ENCODE measurements around the gene PSORS1C1.

Gene PSORS1C1

DNA sequence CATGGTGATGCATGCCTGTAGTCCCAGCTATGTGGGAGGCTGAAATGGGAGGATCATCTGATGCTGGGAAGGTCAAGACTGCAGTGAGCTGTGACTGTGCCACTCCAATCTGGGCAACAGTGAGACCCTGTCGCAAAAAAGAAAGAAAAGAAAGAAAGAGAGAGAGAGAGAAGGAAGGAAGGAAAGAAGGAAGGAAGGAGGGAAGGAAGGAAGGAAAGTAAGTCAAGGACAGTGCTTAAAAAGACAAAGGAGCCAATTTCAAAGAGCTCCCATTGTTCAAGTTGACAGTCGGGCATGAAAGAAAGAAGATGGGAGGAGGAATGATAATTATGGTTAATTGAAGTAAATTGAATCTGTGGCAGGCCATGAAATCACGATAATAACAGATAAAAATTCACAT, 18.4 kb upstream of the PSORS1C1 start:
- 67 to 93% methylated on average over 1 to 2 of the region's 3 CpGs for WGBS, 2 experiments (ENCODE audit: insufficient coverage in 2 of 2)
- H3K4me3 ChIP-seq (ENCODE audit: extremely low read depth, insufficient read depth, low read length, poor library complexity, severe bottlenecking), result no peak overlapping the region
- H3K9me3 ChIP-seq (ENCODE audit: control insufficient read depth, low read length), result no peaks in the 10 kb centered on the region
- no peak overlapping the region for H3K27ac ChIP-seq (ENCODE audit: low read depth, low read length, severe bottlenecking)
- peaks cover 14% of the 10 kb centered on the region for H3K4me1 ChIP-seq (ENCODE audit: control insufficient read depth, insufficient read depth, low read length, poor library complexity, severe bottlenecking)
- no peaks in the 10 kb centered on the region for H3K36me3 ChIP-seq (ENCODE audit: control insufficient read depth, insufficient read depth, low read length)

GRCh38 chr6:31096656-31097055, 17.9 kb upstream of the PSORS1C1 start:
- Histone ChIP-seq H3K9me3 (ENCODE audit: control insufficient read depth, low read length) (no peaks in the 10 kb centered on the region), H3K27ac (ENCODE audit: low read depth, low read length, severe bottlenecking) (no peak overlapping the region), H3K36me3 (ENCODE audit: control insufficient read depth, insufficient read depth, low read length) (no peaks in the 10 kb centered on the region), H3K4me1 (ENCODE audit: control insufficient read depth, insufficient read depth, low read length, poor library complexity, severe bottlenecking) (peaks cover 14% of the 10 kb centered on the region), H3K4me3 (ENCODE audit: extremely low read depth, insufficient read depth, low read length, poor library complexity, severe bottlenecking) (no peak overlapping the region)
- WGBS, 2 experiments (ENCODE audit: insufficient coverage in 2 of 2), result 95% methylated on average over 4 of the region's 5 CpGs

- Histone ChIP-seq H3K36me3 (ENCODE audit: control insufficient read depth, insufficient read depth, low read length) (no peaks in the 10 kb centered on the region), H3K4me3 (ENCODE audit: extremely low read depth, insufficient read depth, low read length, poor library complexity, severe bottlenecking) (no peak overlapping the region), H3K9me3 (ENCODE audit: control insufficient read depth, low read length) (no peaks in the 10 kb centered on the region), H3K4me1 (ENCODE audit: control insufficient read depth, insufficient read depth, low read length, poor library complexity, severe bottlenecking) (peaks cover 7% of the 10 kb centered on the region), H3K27ac (ENCODE audit: low read depth, low read length, severe bottlenecking) (no peak overlapping the region)
- WGBS, 2 experiments (ENCODE audit: insufficient coverage in 2 of 2), result no CpG with 5 or more reads among the region's 4 CpGs
Observed at GRCh38 chr6:31098449-31098938, 16.1 kb upstream of the PSORS1C1 start.

GRCh38 chr6:31103136-31103535, 11.5 kb upstream of the PSORS1C1 start:
- Histone ChIP-seq H3K4me1 (ENCODE audit: control insufficient read depth, insufficient read depth, low read length, poor library complexity, severe bottlenecking) (no peaks in the 10 kb centered on the region), H3K36me3 (ENCODE audit: control insufficient read depth, insufficient read depth, low read length) (no peaks in the 10 kb centered on the region), H3K4me3 (ENCODE audit: extremely low read depth, insufficient read depth, low read length, poor library complexity, severe bottlenecking) (no peak overlapping the region), H3K27ac (ENCODE audit: low read depth, low read length, severe bottlenecking) (no peak overlapping the region), H3K9me3 (ENCODE audit: control insufficient read depth, low read length) (no peaks in the 10 kb centered on the region)
- 94% methylated on average over 2 of the region's 2 CpGs; no CpG with 5 or more reads in 1 of the 2 experiments for WGBS, 2 experiments (ENCODE audit: insufficient coverage in 2 of 2)

- no peak overlapping the region for H3K27ac ChIP-seq (ENCODE audit: low read depth, low read length, severe bottlenecking)
- no peak overlapping the region for H3K4me3 ChIP-seq (ENCODE audit: extremely low read depth, insufficient read depth, low read length, poor library complexity, severe bottlenecking)
- 74 to 100% methylated on average over 1 to 3 of the region's 4 CpGs for WGBS, 2 experiments (ENCODE audit: insufficient coverage in 2 of 2)
- no peaks in the 10 kb centered on the region for H3K4me1 ChIP-seq (ENCODE audit: control insufficient read depth, insufficient read depth, low read length, poor library complexity, severe bottlenecking)
- H3K9me3 ChIP-seq (ENCODE audit: control insufficient read depth, low read length), result no peaks in the 10 kb centered on the region
- no peaks in the 10 kb centered on the region for H3K36me3 ChIP-seq (ENCODE audit: control insufficient read depth, insufficient read depth, low read length)
Observed at GRCh38 chr6:31107052-31107451, 7.5 kb upstream of the PSORS1C1 start.

DNA sequence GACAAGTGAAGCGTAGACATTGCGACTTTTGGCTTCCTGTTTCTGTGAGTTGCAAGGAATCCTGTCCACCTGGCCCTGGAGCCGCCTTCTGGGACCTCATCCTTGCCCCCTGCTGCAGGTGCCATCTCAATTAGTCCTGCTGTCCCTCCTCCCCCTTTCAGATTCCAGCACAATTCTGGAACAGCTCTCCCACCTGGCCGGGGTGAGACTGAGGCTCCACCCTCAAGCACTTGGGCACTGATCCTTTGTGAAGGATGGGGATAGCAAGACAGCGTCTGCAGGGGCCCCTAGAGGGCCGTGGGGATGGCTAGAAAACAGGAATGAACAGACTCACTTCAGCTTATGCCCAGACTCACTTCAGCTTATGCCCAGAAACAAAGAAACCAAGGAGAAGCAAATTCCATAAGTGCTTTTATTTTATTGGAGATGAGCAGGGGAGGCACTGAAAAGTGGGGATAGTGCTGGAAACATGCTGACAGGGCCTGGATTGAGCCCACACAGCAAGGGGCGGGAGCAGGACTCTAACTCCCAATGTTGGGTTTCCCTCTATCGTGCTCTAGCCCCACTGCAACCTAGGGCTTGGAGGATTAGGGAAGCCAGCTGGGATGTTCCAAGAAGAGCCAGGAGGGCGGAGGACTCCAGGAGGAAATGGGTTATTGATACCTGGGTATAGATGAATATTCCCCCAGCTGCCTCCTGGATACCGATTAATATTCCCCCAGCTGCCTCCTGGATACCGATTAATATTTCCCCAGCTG, 3.6 kb upstream of the PSORS1C1 start:
- Histone ChIP-seq H3K36me3 (ENCODE audit: control insufficient read depth, insufficient read depth, low read length) (no peaks in the 10 kb centered on the region), H3K4me3 (ENCODE audit: extremely low read depth, insufficient read depth, low read length, poor library complexity, severe bottlenecking) (no peak overlapping the region), H3K4me1 (ENCODE audit: control insufficient read depth, insufficient read depth, low read length, poor library complexity, severe bottlenecking) (peaks cover 31% of the 10 kb centered on the region), H3K27ac (ENCODE audit: low read depth, low read length, severe bottlenecking) (no peak overlapping the region), H3K9me3 (ENCODE audit: control insufficient read depth, low read length) (no peaks in the 10 kb centered on the region)
- WGBS, 2 experiments (ENCODE audit: insufficient coverage in 2 of 2), result 76 to 80% methylated on average over 5 to 7 of the region's 11 CpGs

GRCh38 chr6:31111712-31112111, 2.9 kb upstream of the PSORS1C1 start:
- WGBS, 2 experiments (ENCODE audit: insufficient coverage in 2 of 2), result 92% methylated on average over 12 to 13 of the region's 13 CpGs
- no peaks in the 10 kb centered on the region for H3K9me3 ChIP-seq (ENCODE audit: control insufficient read depth, low read length)
- no peaks in the 10 kb centered on the region for H3K36me3 ChIP-seq (ENCODE audit: control insufficient read depth, insufficient read depth, low read length)
- no peak overlapping the region for H3K27ac ChIP-seq (ENCODE audit: low read depth, low read length, severe bottlenecking)
- no peak overlapping the region for H3K4me3 ChIP-seq (ENCODE audit: extremely low read depth, insufficient read depth, low read length, poor library complexity, severe bottlenecking)
- H3K4me1 ChIP-seq (ENCODE audit: control insufficient read depth, insufficient read depth, low read length, poor library complexity, severe bottlenecking), result peaks cover 31% of the 10 kb centered on the region

GRCh38 chr6:31112478-31112877, 2.1 kb upstream of the PSORS1C1 start, which contains the start of gene C6orf15:
Gene C6orf15 (minus strand): TSS chr6:31112575. CDS start chr6:31112555, 20 bp downstream.
- Histone ChIP-seq H3K36me3 (ENCODE audit: control insufficient read depth, insufficient read depth, low read length) (no peaks in the 10 kb centered on the region), H3K27ac (ENCODE audit: low read depth, low read length, severe bottlenecking) (no peak within 1 kb of the TSS), H3K4me1 (ENCODE audit: control insufficient read depth, insufficient read depth, low read length, poor library complexity, severe bottlenecking) (peaks cover 31% of the 10 kb centered on the region), H3K9me3 (ENCODE audit: control insufficient read depth, low read length) (no peaks in the 10 kb centered on the region), H3K4me3 (ENCODE audit: extremely low read depth, insufficient read depth, low read length, poor library complexity, severe bottlenecking) (no peak within 1 kb of the TSS)
- WGBS, 2 experiments (ENCODE audit: insufficient coverage in 2 of 2), result 87 to 100% methylated on average over 2 to 3 of the region's 5 CpGs

DNA sequence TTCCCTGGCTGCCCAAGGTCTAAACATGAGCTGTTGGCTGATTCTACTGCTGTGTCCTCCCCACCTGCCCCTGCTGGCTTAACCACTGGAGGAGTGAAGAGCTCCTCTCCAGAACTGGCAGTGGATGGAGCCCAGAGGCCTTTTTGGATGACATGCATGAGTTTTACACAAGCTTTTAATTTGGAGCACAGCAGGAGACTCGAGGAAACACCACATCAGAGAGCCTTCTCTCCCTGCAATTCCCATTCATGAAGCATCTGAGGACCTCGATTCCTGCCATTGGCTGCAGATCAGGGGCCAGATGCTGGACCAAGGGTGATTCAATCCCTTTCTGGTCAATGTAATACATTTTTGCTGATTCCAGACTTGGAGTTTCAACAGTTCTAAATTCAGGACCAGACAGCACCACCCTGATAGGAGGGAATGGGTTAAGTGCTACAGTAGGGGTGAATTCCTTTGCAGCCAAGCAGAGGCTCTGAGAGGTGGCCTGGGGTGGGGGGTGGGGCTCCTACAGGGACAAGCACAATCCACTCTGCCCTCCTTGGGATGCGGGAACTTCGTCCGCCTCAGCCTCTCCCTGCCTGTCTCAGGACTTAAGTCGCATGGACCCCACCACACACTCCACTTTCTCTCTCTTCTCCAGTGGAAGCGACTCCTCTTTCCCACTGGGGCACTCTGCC, 599 bp upstream of the PSORS1C1 start:
- no peak overlapping the region for H3K4me3 ChIP-seq (ENCODE audit: extremely low read depth, insufficient read depth, low read length, poor library complexity, severe bottlenecking)
- no peaks in the 10 kb centered on the region for H3K9me3 ChIP-seq (ENCODE audit: control insufficient read depth, low read length)
- peak overlapping the region; percentile 71 for H3K27ac ChIP-seq (ENCODE audit: low read depth, low read length, severe bottlenecking)
- H3K4me1 ChIP-seq (ENCODE audit: control insufficient read depth, insufficient read depth, low read length, poor library complexity, severe bottlenecking), result peaks cover 31% of the 10 kb centered on the region
- no peaks in the 10 kb centered on the region for H3K36me3 ChIP-seq (ENCODE audit: control insufficient read depth, insufficient read depth, low read length)
- WGBS, 2 experiments (ENCODE audit: insufficient coverage in 2 of 2), result 55 to 56% methylated on average over 5 of the region's 7 CpGs

- Histone ChIP-seq H3K9me3 (ENCODE audit: control insufficient read depth, low read length) (no peaks in the 10 kb centered on the region), H3K36me3 (ENCODE audit: control insufficient read depth, insufficient read depth, low read length) (no peaks in the 10 kb centered on the region), H3K4me1 (ENCODE audit: control insufficient read depth, insufficient read depth, low read length, poor library complexity, severe bottlenecking) (peaks cover 31% of the 10 kb centered on the region), H3K27ac (ENCODE audit: low read depth, low read length, severe bottlenecking) (peak overlapping the region; percentile 71), H3K4me3 (ENCODE audit: extremely low read depth, insufficient read depth, low read length, poor library complexity, severe bottlenecking) (peak overlapping the region; percentile 12)
- WGBS, 2 experiments (ENCODE audit: insufficient coverage in 2 of 2), result 88 to 93% methylated on average over 6 to 7 of the region's 9 CpGs
Observed at GRCh38 chr6:31114970-31115849, 610 bp downstream of the PSORS1C1 start.
